Esophagus muscularis mucosa (tissue), 3 donors: ENCODE data around the gene JMJD7.

Experiments
- CTCF ChIP-seq, 3 experiments: fragments of 200-600 bp in 2 of 3; fragments of 450-650 bp in 1 of 3; sonication (generic) in 2 of 3; IDR thresholded peaks; one replicate each; pipeline ENCODE4 v1.5.1; 2017 to 2019; ENCODE audit warnings: antibody characterized with exemption in 3 of 3, mild to moderate bottlenecking in 2 of 3, moderate library complexity in 1 of 3
- POLR2A ChIP-seq: fragments of 450-650 bp; IDR thresholded peaks from one replicate; pipeline ENCODE4 v1.6.1; 2017; ENCODE audit warnings: antibody characterized with exemption, moderate library complexity, mild to moderate bottlenecking, low read depth
- POLR2AphosphoS5 ChIP-seq, 2 donors: sonication (generic); formaldehyde crosslinking; IDR thresholded peaks; one replicate each; pipeline ENCODE4 v1.6.1; 2017; ENCODE audit warnings: antibody characterized with exemption in 2 of 2

- TF ChIP-seq CTCF (IDR thresholded peaks at IDR 0.05) (no peak), POLR2A (no peak), POLR2AphosphoS5 (IDR thresholded peaks at IDR 0.05) (no peak)
Observed at GRCh38 chr15:41780266-41780665, 47.6 kb upstream of the JMJD7 start.
